ENCODE measurements around the gene TAF1. TPM values are rescaled to one million over a fixed set of nuclear protein-coding genes. Genes with fewer than 3 reads are reported as not detected.

Gene TAF1
- total and polyA plus RNA-seq, 9 of the 15 experiments (the other 6 are each of a cell fraction or from before 2014, with no cell fraction given) = 6.4 to 45.1 (median 38.1) TPM

DNA sequence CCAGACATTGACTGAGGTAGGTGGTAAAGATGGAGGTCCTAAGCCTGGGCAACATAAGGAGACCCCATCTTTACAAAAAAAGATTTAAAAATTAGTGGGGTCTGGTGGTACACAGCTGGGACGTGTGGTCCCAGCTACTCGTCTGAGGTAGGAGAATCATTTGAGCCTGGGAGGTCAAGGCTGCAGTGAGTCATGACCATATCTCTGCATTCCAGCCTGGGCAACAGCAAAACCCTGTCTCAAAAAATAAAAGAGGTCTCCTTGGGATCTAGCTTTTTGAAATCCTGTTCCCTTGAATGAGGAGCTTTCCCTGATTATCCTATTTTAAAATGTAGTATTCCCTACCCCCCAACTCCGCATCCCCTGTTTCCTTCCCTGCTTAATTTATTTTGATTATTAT is 88.1 kb downstream of the TAF1 start (continued):
- TF ChIP-seq, protein P1, sequence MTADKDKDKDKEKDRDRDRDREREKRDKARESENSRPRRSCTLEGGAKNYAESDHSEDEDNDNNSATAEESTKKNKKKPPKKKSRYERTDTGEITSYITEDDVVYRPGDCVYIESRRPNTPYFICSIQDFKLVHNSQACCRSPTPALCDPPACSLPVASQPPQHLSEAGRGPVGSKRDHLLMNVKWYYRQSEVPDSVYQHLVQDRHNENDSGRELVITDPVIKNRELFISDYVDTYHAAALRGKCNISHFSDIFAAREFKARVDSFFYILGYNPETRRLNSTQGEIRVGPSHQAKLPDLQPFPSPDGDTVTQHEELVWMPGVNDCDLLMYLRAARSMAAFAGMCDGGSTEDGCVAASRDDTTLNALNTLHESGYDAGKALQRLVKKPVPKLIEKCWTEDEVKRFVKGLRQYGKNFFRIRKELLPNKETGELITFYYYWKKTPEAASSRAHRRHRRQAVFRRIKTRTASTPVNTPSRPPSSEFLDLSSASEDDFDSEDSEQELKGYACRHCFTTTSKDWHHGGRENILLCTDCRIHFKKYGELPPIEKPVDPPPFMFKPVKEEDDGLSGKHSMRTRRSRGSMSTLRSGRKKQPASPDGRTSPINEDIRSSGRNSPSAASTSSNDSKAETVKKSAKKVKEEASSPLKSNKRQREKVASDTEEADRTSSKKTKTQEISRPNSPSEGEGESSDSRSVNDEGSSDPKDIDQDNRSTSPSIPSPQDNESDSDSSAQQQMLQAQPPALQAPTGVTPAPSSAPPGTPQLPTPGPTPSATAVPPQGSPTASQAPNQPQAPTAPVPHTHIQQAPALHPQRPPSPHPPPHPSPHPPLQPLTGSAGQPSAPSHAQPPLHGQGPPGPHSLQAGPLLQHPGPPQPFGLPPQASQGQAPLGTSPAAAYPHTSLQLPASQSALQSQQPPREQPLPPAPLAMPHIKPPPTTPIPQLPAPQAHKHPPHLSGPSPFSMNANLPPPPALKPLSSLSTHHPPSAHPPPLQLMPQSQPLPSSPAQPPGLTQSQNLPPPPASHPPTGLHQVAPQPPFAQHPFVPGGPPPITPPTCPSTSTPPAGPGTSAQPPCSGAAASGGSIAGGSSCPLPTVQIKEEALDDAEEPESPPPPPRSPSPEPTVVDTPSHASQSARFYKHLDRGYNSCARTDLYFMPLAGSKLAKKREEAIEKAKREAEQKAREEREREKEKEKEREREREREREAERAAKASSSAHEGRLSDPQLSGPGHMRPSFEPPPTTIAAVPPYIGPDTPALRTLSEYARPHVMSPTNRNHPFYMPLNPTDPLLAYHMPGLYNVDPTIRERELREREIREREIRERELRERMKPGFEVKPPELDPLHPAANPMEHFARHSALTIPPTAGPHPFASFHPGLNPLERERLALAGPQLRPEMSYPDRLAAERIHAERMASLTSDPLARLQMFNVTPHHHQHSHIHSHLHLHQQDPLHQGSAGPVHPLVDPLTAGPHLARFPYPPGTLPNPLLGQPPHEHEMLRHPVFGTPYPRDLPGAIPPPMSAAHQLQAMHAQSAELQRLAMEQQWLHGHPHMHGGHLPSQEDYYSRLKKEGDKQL (CRISPR knock-in tag; IDR thresholded peaks at IDR 0.05; ENCODE audit: borderline replicate concordance) = no peak
- TF ChIP-seq ZNF668 (CRISPR knock-in tag; IDR thresholded peaks at IDR 0.05) (no peak), TAL1 (IDR thresholded peaks at IDR 0.05) (no peak), MECOM (CRISPR knock-in tag; IDR thresholded peaks at IDR 0.05) (no peak), POLR3G (IDR thresholded peaks at IDR 0.05; ENCODE audit: extremely low read depth, insufficient read length, insufficient replicate concordance) (no peak), ZNF586 (CRISPR knock-in tag; conservative IDR thresholded peaks at IDR 0.05) (no peak), RNF2 (IDR thresholded peaks at IDR 0.05) (no peak), RBM34 (IDR thresholded peaks at IDR 0.05; ENCODE audit: borderline replicate concordance, insufficient read depth, low read length) (no peak), FOXA3 (CRISPR knock-in tag; conservative IDR thresholded peaks at IDR 0.05 in 1 of 2, IDR thresholded peaks at IDR 0.05 in 1 of 2) (no peak), BHLHE40 (IDR thresholded peaks at IDR 0.05; ENCODE audit: low read length) (no peak), ZBTB49 (CRISPR knock-in tag; IDR thresholded peaks at IDR 0.05; ENCODE audit: borderline replicate concordance) (no peak), TCF3 (CRISPR knock-in tag; IDR thresholded peaks at IDR 0.05) (peak; percentile 50), DPF2 (IDR thresholded peaks at IDR 0.05) (peak; percentile 50; the same call in 1 of the 2 replicates), THRAP3 (IDR thresholded peaks at IDR 0.05; ENCODE audit: borderline replicate concordance) (no peak), TSHZ1 (CRISPR knock-in tag; IDR thresholded peaks at IDR 0.05) (no peak), SNIP1 (IDR thresholded peaks at IDR 0.05; ENCODE audit: low read depth) (no peak)
- TF ChIP-seq, protein P2, sequence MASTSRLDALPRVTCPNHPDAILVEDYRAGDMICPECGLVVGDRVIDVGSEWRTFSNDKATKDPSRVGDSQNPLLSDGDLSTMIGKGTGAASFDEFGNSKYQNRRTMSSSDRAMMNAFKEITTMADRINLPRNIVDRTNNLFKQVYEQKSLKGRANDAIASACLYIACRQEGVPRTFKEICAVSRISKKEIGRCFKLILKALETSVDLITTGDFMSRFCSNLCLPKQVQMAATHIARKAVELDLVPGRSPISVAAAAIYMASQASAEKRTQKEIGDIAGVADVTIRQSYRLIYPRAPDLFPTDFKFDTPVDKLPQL (IDR thresholded peaks at IDR 0.05; ENCODE audit: extremely low read depth, insufficient read length) = no peak

Measured in K562 (cell line).